ENCODE results near the gene TACR1.

GRCh38 chr2:75226099-75226498 lies 26.8 kb upstream of the TACR1 start:
- TF ChIP-seq CTCF (conservative IDR thresholded peaks at IDR 0.05; ENCODE audit: low read depth, low read length) (no peak), EZH2 (IDR thresholded peaks at IDR 0.05; ENCODE audit: borderline replicate concordance, low read depth, low read length, poor library complexity, severe bottlenecking) (no peak)

All from A673 (cell line).